IPS-15b (cell line): Measurements from ENCODE around the gene AOC2.

Experiments used
- H3K27me3 ChIP-seq: one replicate; pipeline ENCODE4 v1.6.1; 2013; ENCODE audit warnings: low read length; ENCODE audit not compliant: control insufficient read depth, insufficient read depth
- H3K36me3 ChIP-seq: one replicate; pipeline ENCODE4 v1.6.1; 2013; ENCODE audit warnings: low read length; ENCODE audit not compliant: control insufficient read depth, insufficient read depth
- H3K4me1 ChIP-seq: one replicate; pipeline ENCODE4 v1.6.1; 2013; ENCODE audit warnings: mild to moderate bottlenecking, low read length; ENCODE audit not compliant: control insufficient read depth, insufficient read depth
- H3K4me3 ChIP-seq: one replicate; pipeline ENCODE4 v1.5.1; 2013; ENCODE audit warnings: low read depth, low read length
- H3K9ac ChIP-seq: one replicate; pipeline ENCODE4 v1.6.1; 2013; ENCODE audit warnings: low read depth, mild to moderate bottlenecking, low read length
- H3K9me3 ChIP-seq: one replicate; pipeline ENCODE4 v1.6.1; 2013; ENCODE audit warnings: mild to moderate bottlenecking, low read length; ENCODE audit not compliant: control insufficient read depth, insufficient read depth

AOC2 gene

DNA sequence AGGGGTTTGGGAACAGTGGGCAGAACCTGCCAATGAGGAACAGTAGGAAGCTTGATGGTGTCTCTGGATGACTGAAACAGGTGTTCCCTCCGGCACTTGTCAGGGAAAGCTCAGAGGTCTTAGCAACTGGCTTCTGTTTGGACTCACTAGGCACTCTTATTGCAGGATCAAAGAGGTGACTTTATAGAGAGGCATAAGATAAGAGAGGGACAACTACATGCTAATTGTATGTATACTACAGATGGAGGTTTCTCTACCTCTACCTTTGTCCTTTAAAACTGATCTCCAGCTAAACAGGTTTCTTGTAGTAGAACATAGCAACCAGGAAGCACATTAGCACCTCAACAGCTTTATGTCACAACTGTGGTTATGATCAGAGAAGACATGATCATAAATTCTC, 38.1 kb upstream of the AOC2 start:
- Histone ChIP-seq H3K4me3 (no peak overlapping the region), H3K9me3 (no peaks in the 10 kb centered on the region), H3K4me1 (no peaks in the 10 kb centered on the region), H3K36me3 (no peaks in the 10 kb centered on the region), H3K9ac (no peak overlapping the region), H3K27me3 (no peaks in the 10 kb centered on the region)

DNA sequence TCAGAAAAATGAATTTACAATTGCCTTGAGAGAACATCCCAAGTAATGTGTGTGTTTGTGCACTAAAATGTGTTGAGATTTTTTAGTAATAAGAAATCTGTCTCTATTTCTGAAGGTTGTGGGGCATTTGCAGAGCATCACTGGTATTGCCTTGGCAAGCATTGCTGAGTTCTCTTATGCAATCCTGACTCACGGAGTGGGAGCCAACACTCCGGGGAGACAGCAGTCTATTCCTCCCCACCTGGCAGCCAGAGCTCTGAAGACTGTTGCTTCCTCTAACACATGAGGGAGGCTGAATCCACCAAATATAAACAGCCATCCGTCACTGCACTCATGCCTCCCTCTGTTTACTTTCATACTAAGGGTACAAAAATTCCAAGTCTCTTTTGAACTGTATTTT, 35.1 kb upstream of the AOC2 start:
- Histone ChIP-seq H3K36me3 (peaks cover 6% of the 10 kb centered on the region), H3K4me3 (no peak overlapping the region), H3K4me1 (no peaks in the 10 kb centered on the region), H3K27me3 (no peaks in the 10 kb centered on the region), H3K9me3 (no peaks in the 10 kb centered on the region), H3K9ac (no peak overlapping the region)

DNA sequence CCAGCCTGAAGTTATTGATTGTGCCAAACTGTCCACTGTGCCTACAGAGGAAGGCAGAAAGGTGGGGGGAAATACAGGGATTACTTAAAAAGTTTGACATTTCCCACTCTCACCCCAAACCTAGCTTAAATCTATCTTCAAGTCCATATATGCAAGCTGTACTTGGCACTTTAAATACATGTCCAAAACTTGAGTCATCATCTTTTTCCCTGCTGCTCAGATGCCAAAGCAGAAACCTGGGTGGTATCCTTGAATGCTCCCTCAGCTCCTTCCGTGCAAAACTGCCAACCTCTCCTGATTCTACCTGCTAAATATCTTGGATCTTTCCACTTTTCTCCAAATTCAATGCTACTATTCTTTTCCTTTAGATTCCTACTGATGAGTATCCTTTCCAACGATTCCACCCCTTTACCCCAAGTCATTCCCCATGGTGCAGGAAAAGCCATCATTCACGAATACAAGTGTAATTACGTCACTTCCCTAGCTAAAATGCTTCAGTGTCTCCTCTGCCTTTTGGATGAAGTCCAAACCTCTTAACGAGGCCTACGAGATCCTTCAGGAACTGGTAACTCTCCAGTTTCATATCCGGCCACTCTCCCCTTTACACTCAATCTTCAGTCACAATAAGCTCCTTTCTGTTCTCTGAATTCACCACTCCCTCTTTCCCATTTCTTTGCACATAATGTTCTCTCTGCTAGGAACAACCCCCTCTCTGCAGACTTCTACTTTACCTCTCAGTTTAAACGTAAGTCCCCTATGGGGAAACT, 29.6 kb upstream of the AOC2 start:
- H3K4me3 ChIP-seq, result no peak overlapping the region
- no peaks in the 10 kb centered on the region for H3K27me3 ChIP-seq
- no peaks in the 10 kb centered on the region for H3K4me1 ChIP-seq
- no peaks in the 10 kb centered on the region for H3K9me3 ChIP-seq
- H3K36me3 ChIP-seq, result peaks cover 29% of the 10 kb centered on the region
- no peak overlapping the region for H3K9ac ChIP-seq

DNA sequence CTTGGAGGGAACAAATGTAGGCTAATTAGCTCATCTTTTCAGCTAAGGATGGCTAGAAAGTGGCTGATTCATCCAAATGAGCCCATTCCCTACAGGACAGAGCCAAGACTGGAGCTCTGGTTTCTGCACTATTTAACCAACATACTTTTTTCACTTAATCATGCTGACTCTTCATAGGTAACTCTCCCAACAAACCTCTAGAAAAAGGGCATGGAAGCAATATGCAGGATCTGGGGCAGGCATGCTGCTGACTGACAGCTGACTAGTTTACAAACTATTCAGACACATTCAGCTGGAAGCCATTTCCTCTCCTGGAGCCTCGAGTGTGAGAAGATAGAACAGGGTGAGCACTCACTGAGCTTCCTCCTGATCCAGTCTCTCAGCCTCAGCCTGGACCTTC, 26.5 kb upstream of the AOC2 start:
- Histone ChIP-seq H3K9me3 (no peaks in the 10 kb centered on the region), H3K4me3 (no peak overlapping the region), H3K27me3 (no peaks in the 10 kb centered on the region), H3K9ac (no peak overlapping the region), H3K36me3 (peaks cover 28% of the 10 kb centered on the region), H3K4me1 (no peaks in the 10 kb centered on the region)

DNA sequence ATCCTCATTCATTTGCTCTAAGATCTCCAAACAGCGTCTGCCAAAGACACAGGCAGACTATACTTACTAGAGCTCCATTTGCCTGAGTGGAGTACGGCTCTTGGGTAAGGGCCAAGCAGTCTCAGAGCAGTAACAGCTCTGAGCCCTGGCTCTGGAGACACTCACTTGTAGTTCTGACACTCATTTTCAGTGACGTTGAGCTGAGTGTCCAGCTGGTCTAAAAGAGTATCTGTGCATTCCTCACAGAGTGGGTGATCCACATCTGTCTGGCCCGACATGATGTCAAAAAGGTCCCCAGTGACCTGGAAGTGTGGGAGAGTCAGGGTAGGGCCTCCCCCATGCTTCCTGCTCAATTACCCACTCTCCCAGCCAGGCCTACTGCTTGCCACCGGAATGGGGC, 26.0 kb upstream of the AOC2 start:
- Histone ChIP-seq H3K36me3 (peaks cover 28% of the 10 kb centered on the region), H3K9ac (no peak overlapping the region)

DNA sequence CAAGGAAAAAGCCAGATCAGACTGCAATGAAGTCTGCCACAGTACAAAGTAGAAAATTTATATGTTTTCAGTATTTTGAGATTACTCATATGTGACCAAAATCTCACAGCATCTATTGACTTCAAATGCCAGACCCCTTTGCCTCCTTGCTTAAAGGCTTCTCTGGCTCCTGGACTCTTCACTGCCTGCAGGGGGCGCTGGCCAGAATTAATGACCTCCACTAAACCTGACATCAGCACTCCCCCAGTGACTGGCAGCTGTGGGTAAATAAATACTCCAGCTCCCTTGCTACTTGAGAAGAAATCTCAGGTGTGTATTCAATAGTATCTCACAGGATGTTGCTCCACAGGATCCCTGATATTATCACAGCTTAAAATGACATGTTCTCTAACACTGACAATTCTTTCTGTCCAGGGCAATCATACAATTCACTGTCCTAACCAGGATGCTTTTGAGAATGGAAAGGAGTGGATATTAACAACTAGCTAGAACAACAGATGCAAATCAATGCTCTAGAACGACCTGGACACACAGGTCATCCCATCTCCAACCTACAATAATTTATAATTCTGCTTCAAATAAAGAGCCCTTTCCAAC, 24.3 kb upstream of the AOC2 start:
- Histone ChIP-seq H3K9me3 (no peaks in the 10 kb centered on the region), H3K4me1 (no peaks in the 10 kb centered on the region), H3K9ac (no peak overlapping the region), H3K36me3 (peaks cover 26% of the 10 kb centered on the region), H3K4me3 (no peak overlapping the region), H3K27me3 (no peaks in the 10 kb centered on the region)

More for the DNA sequence above, 26.0 kb upstream of the AOC2 start:
- no peak overlapping the region for H3K4me3 ChIP-seq
- H3K9me3 ChIP-seq, result no peaks in the 10 kb centered on the region
- H3K4me1 ChIP-seq, result no peaks in the 10 kb centered on the region
- no peaks in the 10 kb centered on the region for H3K27me3 ChIP-seq

DNA sequence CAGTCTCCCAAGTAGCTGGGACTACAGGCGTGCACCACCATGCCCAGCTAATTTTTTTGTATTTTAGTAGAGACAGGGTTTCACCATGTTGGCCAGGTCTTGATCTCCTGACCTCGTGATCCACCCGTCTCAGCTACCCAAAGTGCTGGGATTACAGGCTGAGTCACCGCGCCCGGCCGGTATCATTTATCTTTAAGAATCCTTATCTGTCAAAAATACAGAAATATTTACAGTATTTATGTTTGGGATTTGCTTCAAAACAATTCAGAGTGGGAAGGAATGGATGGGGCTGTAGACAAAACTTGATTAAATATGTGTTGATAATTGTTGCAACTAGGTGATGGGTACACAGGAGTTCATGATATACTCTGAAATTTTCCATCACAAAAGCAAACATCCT, 23.2 kb upstream of the AOC2 start:
- Histone ChIP-seq H3K4me1 (no peaks in the 10 kb centered on the region), H3K9ac (no peak overlapping the region), H3K27me3 (no peaks in the 10 kb centered on the region), H3K4me3 (no peak overlapping the region), H3K36me3 (peaks cover 26% of the 10 kb centered on the region), H3K9me3 (no peaks in the 10 kb centered on the region)

DNA sequence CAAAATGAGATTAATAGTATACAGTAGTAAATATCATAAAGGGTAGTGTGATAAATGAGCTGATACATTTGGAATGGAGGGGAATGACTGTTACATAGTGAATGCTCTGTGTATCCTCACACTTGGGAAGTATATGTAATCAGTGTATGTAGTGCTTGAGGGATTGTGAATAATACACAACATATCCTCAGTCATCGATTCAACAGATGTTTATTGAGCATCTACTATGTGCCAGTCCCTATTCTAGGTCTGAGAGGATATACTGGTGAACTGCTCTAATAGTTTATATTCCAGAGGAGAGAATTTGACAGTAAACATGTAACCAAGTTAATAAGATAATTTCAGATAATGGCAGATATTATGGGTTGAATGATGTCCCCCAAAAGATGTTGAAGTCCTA, 16.9 kb upstream of the AOC2 start:
- H3K4me1 ChIP-seq, result no peaks in the 10 kb centered on the region
- H3K9me3 ChIP-seq, result no peaks in the 10 kb centered on the region
- H3K9ac ChIP-seq, result no peak overlapping the region
- H3K4me3 ChIP-seq, result no peak overlapping the region
- H3K27me3 ChIP-seq, result peaks cover 5% of the 10 kb centered on the region
- H3K36me3 ChIP-seq, result no peaks in the 10 kb centered on the region

DNA sequence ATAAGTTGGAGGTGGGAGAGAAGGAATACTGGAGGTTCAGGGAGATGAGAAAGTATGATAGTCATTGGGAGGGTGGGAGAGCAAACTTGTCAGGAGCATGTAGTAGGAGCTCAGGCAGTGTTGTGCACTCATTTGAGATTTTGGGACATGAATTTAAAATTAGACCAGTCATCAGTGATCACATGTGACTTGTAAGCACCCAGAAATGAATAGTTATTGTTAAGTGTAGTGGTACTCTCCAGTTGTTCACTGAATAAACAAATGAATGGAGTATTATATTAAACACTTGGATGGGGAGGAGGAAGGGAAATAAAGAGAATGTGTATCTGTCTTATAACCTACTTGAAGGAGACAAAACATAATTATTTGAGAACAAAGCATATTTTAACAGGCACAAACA, 13.4 kb upstream of the AOC2 start:
- Histone ChIP-seq H3K36me3 (peaks cover 4% of the 10 kb centered on the region), H3K4me3 (no peak overlapping the region), H3K27me3 (peaks cover 5% of the 10 kb centered on the region), H3K4me1 (no peaks in the 10 kb centered on the region), H3K9me3 (no peaks in the 10 kb centered on the region), H3K9ac (no peak overlapping the region)

DNA sequence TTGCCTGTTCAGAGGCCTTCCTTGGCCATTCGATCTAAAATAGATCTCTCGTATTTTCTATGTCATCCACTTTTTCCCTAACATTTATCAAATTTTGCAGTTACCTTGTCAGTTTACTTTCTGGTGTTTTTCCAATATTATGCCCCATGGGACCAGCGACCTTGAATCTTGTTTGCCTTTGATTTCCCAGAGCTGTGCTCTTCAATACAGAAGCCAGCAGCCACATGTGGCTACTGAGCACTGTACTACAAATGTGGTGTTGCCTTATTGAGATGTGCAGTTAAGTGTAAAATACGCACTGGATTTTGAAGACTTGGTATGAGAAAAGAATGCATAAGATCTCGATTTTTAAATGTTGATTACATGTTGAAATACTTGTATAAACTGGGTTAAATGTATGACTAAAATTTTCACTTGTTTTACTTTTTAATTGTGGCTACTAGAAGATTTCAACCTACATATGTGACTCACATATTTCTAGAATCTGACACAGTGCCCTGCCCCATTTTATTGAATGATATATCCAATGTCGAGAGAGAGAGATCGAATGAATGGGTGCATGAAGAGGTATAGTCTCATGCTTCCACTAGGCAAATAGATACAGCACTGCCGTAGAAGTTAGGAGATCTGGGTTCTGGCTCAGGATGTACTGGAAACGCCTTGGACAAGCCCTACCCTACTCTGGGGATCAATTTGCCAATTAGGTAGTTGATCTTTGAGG, 12.0 kb upstream of the AOC2 start:
- Histone ChIP-seq H3K9ac (peak overlapping the region; percentile 98), H3K36me3 (peaks cover 9% of the 10 kb centered on the region), H3K9me3 (no peaks in the 10 kb centered on the region), H3K4me3 (peak overlapping the region; percentile 89), H3K27me3 (peaks cover 2% of the 10 kb centered on the region), H3K4me1 (no peaks in the 10 kb centered on the region)

DNA sequence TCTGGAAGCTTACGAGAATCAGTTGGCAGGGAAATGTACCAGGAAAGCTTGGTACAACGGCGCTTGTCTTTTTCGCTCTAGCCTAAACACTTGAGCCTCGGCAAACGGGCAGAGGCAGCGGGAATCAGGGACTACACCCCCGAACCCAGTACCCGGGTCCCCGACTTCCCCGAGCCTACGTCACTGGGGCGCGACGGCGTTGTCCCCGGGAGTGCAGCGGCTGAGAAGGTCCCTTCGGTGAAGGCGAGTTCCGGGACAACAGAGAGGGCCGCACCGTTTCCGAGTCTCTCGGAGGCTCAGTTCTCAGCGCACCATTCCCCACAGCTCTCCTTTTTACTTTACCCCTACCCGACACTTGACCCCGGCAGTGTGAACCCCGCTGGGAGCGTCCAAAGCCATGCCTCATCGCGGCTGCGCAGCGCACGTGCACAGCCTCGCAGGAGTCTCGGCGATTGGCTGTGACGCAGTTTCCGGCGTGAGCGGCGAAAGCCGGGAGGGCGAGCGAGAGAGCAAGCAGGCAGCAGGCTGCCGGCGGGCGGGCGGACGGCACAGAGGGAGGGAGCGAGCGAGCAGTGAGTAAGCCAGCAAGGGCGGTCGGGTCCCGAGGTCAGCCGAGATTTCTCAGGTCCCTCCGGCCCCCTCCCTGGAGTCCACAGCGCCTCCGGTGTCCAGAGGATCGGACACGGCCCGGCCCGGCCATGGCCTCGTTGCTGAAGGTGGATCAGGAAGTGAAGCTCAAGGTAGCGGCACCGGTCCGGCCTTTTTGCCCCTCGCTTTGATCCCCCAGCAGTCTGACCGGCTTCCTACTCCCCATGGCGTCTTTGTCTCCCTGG, 11.2 kb upstream of the AOC2 start, which contains the start of gene PSME3:
Gene PSME3 (plus strand): TSS at position 464 of the 833 bp plus-strand sequence. CDS start 235 bp downstream, at position 699.
- Histone ChIP-seq H3K4me1 (no peaks in the 10 kb centered on the region), H3K9me3 (no peaks in the 10 kb centered on the region), H3K36me3 (peaks cover 17% of the 10 kb centered on the region), H3K9ac (peak within 1 kb of the TSS; percentile 98), H3K4me3 (peak within 1 kb of the TSS; percentile 89), H3K27me3 (no peaks in the 10 kb centered on the region)
